ENCODE measurements around the gene CCDC87.
"Not testable (repeated sequence)": the region's sequence is repeated elsewhere in the genome, so short reads cannot be mapped to it uniquely, and the experiment has no call there.

Gene CCDC87, protein sequence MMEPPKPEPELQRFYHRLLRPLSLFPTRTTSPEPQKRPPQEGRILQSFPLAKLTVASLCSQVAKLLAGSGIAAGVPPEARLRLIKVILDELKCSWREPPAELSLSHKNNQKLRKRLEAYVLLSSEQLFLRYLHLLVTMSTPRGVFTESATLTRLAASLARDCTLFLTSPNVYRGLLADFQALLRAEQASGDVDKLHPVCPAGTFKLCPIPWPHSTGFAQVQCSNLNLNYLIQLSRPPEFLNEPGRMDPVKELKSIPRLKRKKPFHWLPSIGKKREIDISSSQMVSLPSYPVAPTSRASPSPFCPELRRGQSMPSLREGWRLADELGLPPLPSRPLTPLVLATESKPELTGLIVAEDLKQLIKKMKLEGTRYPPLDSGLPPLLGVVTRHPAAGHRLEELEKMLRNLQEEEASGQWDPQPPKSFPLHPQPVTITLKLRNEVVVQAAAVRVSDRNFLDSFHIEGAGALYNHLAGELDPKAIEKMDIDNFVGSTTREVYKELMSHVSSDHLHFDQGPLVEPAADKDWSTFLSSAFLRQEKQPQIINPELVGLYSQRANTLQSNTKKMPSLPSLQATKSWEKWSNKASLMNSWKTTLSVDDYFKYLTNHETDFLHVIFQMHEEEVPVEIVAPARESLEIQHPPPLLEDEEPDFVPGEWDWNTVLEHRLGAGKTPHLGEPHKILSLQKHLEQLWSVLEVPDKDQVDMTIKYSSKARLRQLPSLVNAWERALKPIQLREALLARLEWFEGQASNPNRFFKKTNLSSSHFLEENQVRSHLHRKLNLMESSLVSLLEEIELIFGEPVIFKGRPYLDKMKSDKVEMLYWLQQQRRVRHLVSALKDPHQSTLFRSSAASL

DNA sequence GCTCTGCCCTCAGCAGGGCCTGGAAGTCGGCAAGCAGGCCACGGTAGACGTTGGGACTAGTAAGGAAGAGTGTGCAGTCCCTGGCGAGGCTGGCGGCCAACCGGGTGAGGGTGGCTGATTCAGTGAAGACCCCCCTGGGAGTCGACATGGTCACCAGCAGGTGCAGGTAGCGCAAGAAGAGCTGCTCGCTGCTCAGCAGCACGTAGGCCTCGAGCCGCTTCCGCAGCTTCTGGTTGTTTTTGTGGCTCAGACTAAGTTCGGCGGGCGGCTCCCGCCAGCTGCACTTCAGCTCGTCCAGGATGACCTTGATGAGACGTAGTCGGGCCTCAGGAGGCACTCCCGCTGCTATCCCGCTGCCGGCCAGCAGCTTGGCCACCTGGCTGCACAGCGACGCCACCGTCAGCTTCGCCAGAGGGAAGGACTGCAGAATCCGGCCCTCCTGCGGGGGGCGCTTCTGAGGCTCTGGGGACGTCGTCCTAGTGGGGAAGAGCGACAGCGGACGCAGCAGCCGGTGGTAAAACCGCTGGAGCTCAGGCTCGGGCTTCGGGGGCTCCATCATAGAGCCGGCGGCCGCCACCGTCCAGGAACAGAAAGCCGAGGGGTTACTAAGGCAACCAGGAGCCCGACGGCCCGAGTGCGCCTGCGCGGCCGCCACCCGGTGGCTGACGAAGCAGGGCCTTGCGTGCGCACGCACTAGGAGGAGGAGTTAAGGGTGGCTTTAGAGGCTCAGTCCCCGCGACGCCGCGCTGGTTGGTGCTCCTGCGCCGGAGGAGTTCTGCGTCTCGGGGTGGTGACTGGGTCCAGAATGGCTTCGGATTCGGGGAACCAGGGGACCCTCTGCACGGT, at the start of gene CCDC87, which contains the start of gene CCS:
Gene CCDC87 (minus strand): TSS at position 607 of the 846 bp plus-strand sequence. CDS start 48 bp downstream, at position 559.
Gene CCS (plus strand): TSS at position 729 of the 846 bp plus-strand sequence. CDS start 77 bp downstream, at position 806.
- Histone ChIP-seq H3K4me3 (ENCODE audit: low read length) (peak within 1 kb of the TSS; percentile 85), H3K4me1 (ENCODE audit: insufficient read depth, low read length) (no peaks in the 10 kb centered on the region), H3K9me3 (ENCODE audit: insufficient read depth, low read depth, low read length) (peaks cover 21% of the 10 kb centered on the region; the same call in 1 of the 2 replicates), H3K27me3 (ENCODE audit: insufficient read depth, low read length) (peaks cover 13% of the 10 kb centered on the region; the same call in 1 of the 2 replicates), H3K36me3 (ENCODE audit: insufficient read depth, low read depth, low read length) (0 out of 2 replicates have a peak, but pooled peaks cover 3% of the 10 kb centered on the region), H3K9ac (ENCODE audit: low read depth, low read length) (peak within 1 kb of the TSS; percentile 83; the same call in 1 of the 2 replicates), H3K27ac (ENCODE audit: low read length) (no peak within 1 kb of the TSS)

DNA sequence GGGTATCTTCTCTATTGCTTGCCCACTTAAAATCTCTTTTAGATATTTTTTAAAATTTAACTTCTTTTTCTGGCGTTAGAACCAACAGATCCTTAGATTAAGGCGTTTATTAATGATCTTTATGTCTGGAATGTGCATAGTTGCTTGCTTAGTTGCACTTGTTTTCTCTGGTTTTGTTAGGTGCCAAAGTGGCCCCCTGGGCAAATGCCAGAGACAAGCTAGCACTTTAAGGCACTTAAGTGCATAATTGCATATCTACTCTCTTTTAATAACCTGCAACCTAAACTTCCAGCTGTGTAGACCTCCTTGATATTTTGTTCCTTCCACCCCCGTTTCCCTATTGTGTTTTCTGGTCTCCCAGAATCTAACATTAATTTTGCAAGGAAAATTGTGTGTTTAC, 49.0 kb upstream of the CCDC87 start:
- H3K9ac ChIP-seq (ENCODE audit: low read depth, low read length), result no peak overlapping the region
- H3K4me1 ChIP-seq (ENCODE audit: insufficient read depth, low read length), result peaks cover 30% of the 10 kb centered on the region; the same call in 1 of the 2 replicates

DNA sequence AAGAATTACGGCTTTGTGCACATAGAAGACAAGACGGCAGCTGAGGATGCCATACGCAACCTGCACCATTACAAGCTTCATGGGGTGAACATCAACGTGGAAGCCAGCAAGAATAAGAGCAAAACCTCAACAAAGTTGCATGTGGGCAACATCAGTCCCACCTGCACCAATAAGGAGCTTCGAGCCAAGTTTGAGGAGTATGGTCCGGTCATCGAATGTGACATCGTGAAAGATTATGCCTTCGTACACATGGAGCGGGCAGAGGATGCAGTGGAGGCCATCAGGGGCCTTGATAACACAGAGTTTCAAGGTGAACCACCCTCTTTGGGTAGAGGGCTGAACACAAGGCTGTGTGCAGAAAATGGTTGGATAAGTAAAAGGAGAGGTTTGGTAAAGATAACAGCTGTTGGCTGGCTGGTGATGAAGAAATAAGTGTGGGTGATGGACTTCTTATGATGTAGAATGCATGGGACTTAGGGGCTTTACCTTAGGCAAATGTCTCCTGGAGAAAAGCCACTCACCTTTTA, 47.0 kb upstream of the CCDC87 start:
- peak overlapping the region; percentile 98; the same call in 1 of the 2 replicates for H3K9ac ChIP-seq (ENCODE audit: low read depth, low read length)
- H3K27ac ChIP-seq (ENCODE audit: low read length); H3K27me3 ChIP-seq (ENCODE audit: insufficient read depth, low read length); H3K9me3 ChIP-seq (ENCODE audit: insufficient read depth, low read depth, low read length): not testable (repeated sequence)
- H3K4me3 ChIP-seq (ENCODE audit: low read length), result peak overlapping the region; percentile 94
- H3K4me1 ChIP-seq (ENCODE audit: insufficient read depth, low read length), result peaks cover 30% of the 10 kb centered on the region; the same call in 1 of the 2 replicates
- peaks cover 71% of the 10 kb centered on the region for H3K36me3 ChIP-seq (ENCODE audit: insufficient read depth, low read depth, low read length)

More for the DNA sequence above, 49.0 kb upstream of the CCDC87 start:
- no peak overlapping the region for H3K27ac ChIP-seq (ENCODE audit: low read length)
- no peaks in the 10 kb centered on the region for H3K27me3 ChIP-seq (ENCODE audit: insufficient read depth, low read length)
- H3K9me3 ChIP-seq (ENCODE audit: insufficient read depth, low read depth, low read length), result no peaks in the 10 kb centered on the region
- H3K36me3 ChIP-seq (ENCODE audit: insufficient read depth, low read depth, low read length), result peaks cover 78% of the 10 kb centered on the region
- H3K4me3 ChIP-seq (ENCODE audit: low read length), result peak overlapping the region; percentile 94

DNA sequence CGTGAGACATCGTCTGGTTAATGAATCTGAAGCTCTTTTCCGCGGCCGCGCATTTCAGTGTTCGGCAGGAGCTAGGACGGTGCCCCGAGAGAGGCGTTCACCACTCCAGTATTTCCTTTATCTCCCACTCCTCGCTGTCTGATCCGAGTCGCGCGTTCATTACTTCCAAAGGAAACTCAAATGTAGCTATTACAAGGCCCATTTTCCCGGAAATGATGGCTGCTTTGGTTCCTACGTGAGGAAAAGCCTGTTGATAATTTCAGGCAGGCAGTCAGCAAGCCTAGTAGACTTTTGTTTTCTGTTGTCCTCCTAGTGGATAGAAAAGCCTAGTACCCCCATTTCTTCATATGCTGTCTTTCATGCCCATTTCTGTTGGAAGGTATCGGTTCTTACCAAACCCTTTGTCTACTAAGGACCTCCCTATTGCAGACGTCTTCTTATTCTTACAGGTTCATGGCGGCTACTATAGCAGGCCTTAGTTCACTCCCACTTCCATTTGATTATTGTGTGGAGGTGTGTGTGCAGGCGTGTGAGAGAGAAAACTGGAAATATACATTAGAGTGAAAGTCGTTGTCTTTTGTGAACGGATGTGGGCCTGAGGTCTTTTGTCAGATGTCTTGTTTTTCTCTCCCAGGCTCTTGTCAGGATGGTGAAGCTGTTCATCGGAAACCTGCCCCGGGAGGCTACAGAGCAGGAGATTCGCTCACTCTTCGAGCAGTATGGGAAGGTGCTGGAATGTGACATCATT, 46.4 kb upstream of the CCDC87 start:
- Histone ChIP-seq H3K4me3 (ENCODE audit: low read length) (peak overlapping the region; percentile 94), H3K9me3 (ENCODE audit: insufficient read depth, low read depth, low read length) (no peaks in the 10 kb centered on the region), H3K36me3 (ENCODE audit: insufficient read depth, low read depth, low read length) (peaks cover 71% of the 10 kb centered on the region), H3K9ac (ENCODE audit: low read depth, low read length) (peak overlapping the region; percentile 98), H3K27ac (ENCODE audit: low read length) (peak overlapping the region; percentile 91), H3K4me1 (ENCODE audit: insufficient read depth, low read length) (peaks cover 30% of the 10 kb centered on the region; the same call in 1 of the 2 replicates), H3K27me3 (ENCODE audit: insufficient read depth, low read length) (no peaks in the 10 kb centered on the region)

DNA sequence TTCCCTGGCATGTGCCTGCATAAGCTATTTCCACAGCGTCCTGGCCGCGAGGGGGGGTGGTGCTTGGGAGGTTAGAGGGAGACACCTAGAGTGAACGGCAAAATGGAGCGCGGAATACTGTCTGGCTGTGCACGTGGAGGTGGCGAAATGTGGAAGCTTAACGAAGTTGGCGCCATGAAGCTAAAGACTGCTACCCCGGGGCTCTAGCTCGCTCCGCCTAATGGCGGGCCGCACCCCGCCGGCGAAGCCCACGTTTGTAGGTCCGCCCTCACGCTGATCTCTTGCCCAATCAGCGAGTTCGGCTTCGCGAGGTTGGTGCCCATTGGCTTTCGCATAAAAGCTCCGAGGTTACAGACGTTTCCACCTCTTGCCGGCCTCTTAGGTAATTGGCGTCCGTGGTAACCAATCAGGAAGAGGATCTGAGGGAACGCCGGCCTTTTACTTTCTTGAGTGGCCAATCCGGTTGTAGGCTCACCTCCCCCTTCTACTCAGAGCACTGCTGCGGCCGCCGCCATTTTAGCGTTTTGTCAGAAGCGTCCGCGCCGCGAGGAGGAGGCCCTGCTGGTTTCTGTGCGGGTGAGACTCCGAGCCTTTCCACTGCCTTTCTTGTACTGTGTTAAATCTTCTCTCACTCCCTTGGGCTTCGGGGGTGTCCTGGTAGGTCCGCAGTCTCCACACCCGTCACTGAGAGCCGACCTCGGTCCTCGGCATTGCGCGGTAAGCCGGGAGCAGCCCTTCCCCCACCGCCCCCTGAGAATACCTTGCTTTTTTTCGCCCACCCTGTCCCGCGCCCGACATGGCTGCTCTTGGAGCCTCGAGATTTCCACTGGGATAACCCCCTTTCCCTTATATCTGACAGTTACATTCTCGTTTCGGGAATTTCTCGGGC, 45.6 kb upstream of the CCDC87 start, which contains the start of gene RBM4:
Gene RBM4 (plus strand): TSS at position 527 of the 889 bp plus-strand sequence. CDS start 1,009 bp downstream, outside the sequence.
- Histone ChIP-seq H3K36me3 (ENCODE audit: insufficient read depth, low read depth, low read length) (peaks cover 68% of the 10 kb centered on the region), H3K4me1 (ENCODE audit: insufficient read depth, low read length) (peaks cover 30% of the 10 kb centered on the region; the same call in 1 of the 2 replicates), H3K9ac (ENCODE audit: low read depth, low read length) (peak within 1 kb of the TSS; percentile 98), H3K27me3 (ENCODE audit: insufficient read depth, low read length) (no peaks in the 10 kb centered on the region), H3K27ac (ENCODE audit: low read length) (peak within 1 kb of the TSS; percentile 91), H3K9me3 (ENCODE audit: insufficient read depth, low read depth, low read length) (no peaks in the 10 kb centered on the region), H3K4me3 (ENCODE audit: low read length) (peak within 1 kb of the TSS; percentile 94)

DNA sequence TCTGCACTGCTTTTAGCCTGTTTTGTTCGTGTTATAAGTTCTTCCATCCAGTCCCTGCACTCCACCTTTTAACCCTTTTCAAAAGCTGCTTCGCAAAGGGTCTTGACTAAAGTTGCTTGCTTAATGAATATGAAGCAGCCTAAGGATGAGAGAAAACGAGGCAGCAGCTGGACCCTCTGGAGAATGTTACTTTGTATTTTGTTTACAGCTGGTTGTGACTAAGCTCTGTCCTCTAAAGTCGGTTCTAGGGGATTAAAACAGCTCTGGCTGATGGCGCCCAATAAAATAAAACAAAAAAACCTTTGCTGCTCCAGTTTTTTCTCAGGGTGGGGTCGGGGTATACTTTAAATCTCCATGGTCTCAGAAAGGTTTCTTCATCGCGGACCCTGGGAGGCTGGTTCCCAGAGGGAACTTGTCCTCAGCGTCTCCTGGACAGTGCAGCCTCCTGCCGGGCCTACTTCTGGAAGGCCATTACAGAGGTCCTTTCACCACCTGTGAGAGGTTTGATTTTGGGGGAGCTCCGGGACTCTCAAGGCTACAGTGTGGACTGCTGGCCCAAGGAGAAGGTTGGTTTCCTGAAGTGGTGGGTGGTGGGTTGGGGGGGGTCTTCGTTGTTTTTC, 44.8 kb upstream of the CCDC87 start:
- Histone ChIP-seq H3K4me1 (ENCODE audit: insufficient read depth, low read length) (peaks cover 27% of the 10 kb centered on the region; the same call in 1 of the 2 replicates), H3K36me3 (ENCODE audit: insufficient read depth, low read depth, low read length) (peaks cover 68% of the 10 kb centered on the region), H3K4me3 (ENCODE audit: low read length) (peak overlapping the region; percentile 94), H3K9ac (ENCODE audit: low read depth, low read length) (peak overlapping the region; percentile 91), H3K27ac (ENCODE audit: low read length) (peak overlapping the region; percentile 86), H3K9me3 (ENCODE audit: insufficient read depth, low read depth, low read length) (no peaks in the 10 kb centered on the region), H3K27me3 (ENCODE audit: insufficient read depth, low read length) (no peaks in the 10 kb centered on the region)

DNA sequence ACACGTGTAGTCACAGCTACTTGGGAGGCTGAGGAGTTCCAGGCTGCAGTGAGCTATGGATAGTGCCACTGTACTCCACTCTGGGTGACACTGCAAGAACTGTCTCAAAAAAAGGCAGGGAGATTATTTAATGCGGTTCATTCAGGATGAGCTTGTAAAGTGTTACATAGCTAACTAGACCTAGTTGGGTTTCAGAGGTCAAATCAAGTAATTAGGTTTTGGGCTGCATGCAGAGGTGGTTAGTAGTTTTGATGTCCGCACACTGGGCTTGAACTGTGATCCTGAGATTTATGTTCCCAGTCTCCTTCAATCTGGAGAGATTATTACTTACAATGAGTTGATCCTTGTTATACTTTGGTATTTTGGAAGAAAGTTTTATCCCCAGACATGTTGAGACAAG, 43.5 kb upstream of the CCDC87 start:
- Histone ChIP-seq H3K9me3 (ENCODE audit: insufficient read depth, low read depth, low read length) (no peaks in the 10 kb centered on the region), H3K4me1 (ENCODE audit: insufficient read depth, low read length) (peaks cover 24% of the 10 kb centered on the region; the same call in 1 of the 2 replicates), H3K36me3 (ENCODE audit: insufficient read depth, low read depth, low read length) (peaks cover 66% of the 10 kb centered on the region), H3K27ac (ENCODE audit: low read length) (no peak overlapping the region), H3K9ac (ENCODE audit: low read depth, low read length) (no peak overlapping the region), H3K27me3 (ENCODE audit: insufficient read depth, low read length) (no peaks in the 10 kb centered on the region), H3K4me3 (ENCODE audit: low read length) (no peak overlapping the region)

DNA sequence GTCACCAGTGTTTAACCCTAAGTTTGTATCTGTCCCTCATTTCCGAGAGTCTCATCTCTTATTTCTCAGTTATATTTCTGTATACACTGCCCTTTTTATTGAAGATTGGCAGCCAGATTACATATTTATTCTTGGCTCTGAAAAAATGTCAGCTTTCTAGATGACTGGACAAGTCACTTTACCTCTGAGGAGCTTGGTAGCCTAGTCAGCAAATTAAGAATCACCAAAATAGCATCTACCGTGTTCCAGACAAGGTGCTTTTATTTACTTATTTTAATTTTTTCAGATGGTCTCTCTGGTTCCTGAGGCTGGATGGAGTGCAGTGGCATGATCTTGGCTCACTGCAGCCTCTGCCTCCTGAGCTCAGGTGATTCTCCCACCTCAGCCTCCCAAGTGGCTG, 40.1 kb upstream of the CCDC87 start:
- Histone ChIP-seq H3K4me1 (ENCODE audit: insufficient read depth, low read length) (peaks cover 7% of the 10 kb centered on the region; the same call in 1 of the 2 replicates), H3K27ac (ENCODE audit: low read length) (no peak overlapping the region), H3K9me3 (ENCODE audit: insufficient read depth, low read depth, low read length) (no peaks in the 10 kb centered on the region), H3K27me3 (ENCODE audit: insufficient read depth, low read length) (no peaks in the 10 kb centered on the region), H3K4me3 (ENCODE audit: low read length) (no peak overlapping the region), H3K9ac (ENCODE audit: low read depth, low read length) (no peak overlapping the region), H3K36me3 (ENCODE audit: insufficient read depth, low read depth, low read length) (peaks cover 76% of the 10 kb centered on the region)

DNA sequence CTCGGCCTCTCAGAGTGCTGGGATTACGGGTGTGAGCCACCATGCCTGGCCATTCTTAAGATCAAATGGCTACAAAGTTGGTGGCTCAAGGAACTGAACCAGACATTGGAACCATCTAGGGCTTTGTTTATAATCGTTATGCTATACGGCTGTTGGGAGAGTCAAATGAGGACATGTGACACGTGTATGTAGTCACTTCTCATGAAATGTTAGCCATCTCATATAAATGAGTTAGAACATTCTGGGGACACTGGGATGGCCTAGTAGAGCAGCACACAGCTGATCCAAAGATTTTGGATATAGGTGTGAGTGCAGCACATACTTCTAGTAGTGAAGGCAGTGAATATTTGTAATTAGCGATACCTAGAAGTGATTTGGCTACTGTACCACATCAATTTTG, 39.0 kb upstream of the CCDC87 start:
- Histone ChIP-seq H3K27ac (ENCODE audit: low read length) (no peak overlapping the region), H3K9me3 (ENCODE audit: insufficient read depth, low read depth, low read length) (no peaks in the 10 kb centered on the region), H3K9ac (ENCODE audit: low read depth, low read length) (no peak overlapping the region), H3K4me3 (ENCODE audit: low read length) (no peak overlapping the region), H3K36me3 (ENCODE audit: insufficient read depth, low read depth, low read length) (peaks cover 87% of the 10 kb centered on the region), H3K4me1 (ENCODE audit: insufficient read depth, low read length) (no peaks in the 10 kb centered on the region), H3K27me3 (ENCODE audit: insufficient read depth, low read length) (no peaks in the 10 kb centered on the region)
